NCI-H446 treated with DMSO at 0.1 percent for 48 hours (cell line): ENCODE measurements around the gene PTBP2.

Source experiments
- DNase-seq: peaks from one replicate; lab custom pipeline; 2025; lab: John Stamatoyannopoulos, UW

The PTBP2 gene

DNA sequence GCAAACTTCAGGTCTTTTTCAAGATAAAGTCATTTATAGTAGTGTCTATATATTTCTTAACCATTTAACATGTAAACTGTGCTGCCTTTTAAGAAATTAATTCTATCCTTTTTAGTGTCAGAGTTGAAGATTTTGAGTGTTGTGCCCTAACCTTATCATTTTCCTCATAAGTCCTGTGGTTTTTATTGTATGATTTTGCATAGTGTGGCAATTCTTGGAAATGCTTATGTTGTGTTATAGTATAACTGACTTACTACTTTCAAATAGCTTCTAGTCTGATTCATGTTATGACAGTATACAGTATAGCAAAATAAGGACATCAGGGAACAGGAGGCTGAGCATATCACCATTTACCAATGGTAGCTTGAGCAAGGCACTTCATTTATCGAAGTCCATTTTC, 99.1 kb downstream of the PTBP2 start:
- no peak for DNase-seq

DNA sequence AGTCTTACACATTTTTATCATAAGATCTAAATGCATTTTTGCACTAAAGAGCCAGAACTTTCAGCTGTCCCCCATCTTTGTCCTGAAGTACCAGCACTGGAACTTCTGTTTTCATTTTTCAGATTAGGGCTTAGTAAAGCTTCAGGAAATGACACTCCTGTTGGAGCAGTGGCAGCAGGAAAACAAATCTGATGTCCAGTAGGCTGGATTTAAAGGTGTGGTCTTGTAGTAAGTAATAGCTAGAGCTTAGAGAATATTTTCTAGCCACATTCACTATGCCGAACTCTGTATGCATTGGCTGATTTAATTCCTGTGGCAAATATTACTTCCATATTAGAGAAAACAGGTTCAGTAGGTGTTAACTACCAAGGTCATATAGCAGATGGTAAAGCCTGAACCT, 103.6 kb downstream of the PTBP2 start:
- DNase-seq, result no peak

DNA sequence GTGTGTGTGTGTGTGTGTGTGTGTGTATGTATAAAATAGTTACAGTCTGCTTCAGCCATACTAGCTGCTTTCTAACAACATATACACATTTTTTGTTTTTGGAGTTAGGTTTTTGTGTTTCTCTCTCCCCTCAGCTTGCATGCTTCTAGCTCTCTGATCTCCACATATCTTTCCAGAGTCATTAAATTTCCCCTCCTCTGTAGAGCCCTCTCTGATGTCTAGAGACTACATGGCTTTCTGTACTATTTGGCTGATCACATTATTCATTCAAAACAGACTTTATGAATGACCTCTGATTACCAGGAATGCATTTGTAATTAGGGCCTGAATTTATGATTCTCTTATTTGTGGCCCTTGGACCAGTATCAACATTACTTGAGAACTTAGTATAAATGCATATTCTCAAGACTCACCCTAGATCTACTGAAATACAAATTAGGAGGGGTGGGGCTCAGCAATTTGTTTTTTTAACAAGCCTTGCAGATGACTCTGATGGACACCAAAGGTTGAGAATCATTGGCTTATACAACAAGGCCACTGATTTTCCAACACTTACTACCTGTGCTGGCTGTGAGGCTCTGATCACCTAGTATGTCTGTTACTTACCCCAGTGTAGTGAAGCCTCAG, 104.5 kb downstream of the PTBP2 start:
- DNase-seq, result no peak

DNA sequence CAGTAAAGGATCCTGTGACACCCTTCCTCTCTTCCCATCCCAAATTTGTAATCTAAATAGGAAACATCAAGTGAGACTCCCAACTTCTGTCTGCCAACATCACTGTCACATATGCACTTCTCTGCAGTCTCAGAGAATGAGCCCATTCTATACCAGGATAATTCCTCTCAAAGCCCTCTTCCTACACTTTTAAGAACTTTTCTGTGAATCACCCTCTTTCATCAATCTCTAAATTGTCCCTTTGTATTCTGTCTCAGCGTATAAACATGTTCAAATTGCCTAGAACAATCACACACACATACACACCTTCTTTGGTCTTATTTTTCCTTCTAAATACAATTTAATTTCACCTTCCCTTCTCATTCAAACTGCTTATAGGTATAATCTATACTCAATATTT, 111.8 kb downstream of the PTBP2 start:
- DNase-seq, result no peak

DNA sequence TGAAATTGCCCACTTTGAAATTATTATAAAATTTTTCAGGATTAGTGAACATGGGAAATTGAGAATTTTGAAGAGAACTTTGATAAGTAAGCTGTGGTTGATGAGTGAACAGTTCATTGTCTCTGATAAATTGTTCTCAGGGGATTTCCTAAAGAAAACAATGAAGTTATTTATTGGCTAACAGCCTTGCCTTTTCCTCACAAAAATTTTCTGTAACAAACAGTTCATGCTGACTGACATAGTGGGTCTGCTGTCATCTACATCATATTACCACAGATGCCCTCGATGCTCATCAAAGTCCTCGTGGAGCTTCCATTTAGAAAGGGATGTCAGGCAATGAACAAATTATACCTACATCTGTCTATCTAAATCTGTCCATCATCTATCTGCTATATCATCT, 113.4 kb downstream of the PTBP2 start:
- no peak for DNase-seq

DNA sequence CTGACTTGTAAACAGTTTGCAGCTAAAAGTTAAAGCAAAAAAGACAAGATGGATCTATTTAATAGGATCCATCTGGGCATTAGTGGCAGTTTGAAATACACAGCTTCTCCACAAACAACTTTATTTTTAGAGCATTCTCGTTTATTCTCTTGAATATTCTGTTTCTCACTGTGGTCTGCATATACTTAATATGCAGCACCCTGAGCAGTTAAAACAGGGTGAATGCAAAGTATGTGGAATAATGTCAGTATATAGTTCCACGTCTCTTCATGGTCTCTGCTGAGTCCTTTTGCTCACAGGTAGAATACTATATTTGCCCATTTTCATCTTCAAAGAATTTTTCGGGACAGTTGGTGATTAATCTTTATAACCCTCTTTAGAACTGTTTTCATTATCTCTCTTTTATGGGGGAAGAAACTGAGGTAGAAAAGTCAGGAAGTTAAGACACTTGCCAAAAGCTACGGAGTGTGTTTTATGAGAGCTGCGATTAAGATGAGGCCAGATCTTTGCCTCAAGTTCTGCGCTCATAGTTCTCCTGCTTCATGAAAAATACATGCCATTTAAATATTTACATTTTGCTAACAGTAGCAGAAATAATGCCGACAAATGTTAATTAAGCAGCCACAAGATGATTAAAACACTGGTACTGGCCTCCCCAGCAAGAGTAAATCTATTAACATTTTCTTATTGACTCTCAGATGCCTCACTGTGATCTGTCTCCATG, 115.6 kb downstream of the PTBP2 start:
- DNase-seq, result no peak

DNA sequence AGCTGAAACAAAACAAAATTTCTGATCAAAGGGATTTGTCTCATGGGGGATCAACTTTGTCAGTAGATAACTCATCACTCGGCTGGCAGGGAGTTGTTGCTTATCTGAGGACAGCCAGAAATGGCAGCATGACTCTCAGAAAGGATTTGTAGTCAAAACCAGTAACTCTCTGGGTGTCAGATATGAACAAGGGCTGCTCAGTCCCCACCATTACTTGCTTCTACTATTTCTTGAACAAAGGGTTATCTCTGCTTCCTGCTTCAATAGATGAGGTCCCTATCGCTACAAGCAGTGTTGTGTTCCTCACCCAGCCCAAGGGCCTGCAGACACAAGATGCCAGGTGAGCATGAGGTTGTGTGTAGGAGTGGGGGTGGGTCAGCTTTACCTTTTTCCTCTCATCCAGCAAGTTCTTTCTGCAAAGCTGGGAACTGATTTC, 116.2 kb downstream of the PTBP2 start:
- DNase-seq, result no peak

DNA sequence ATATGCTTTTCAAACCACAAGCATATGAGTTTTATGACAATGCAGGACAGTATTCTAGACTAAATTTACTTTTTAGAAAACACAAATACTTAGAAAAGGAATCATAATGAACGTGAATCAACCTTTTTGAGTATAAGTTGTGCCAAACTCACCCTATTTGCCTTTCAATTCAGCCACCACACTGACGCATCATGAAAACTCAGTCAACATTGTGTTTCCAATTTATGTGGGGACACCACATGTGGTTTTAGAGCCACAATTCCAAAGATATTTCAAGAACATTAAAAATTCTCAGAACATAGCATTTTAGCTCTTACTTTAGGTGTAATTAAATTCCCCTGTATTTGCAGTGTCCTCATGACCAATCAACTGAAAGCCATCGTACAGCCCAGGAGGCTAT, 118.8 kb downstream of the PTBP2 start:
- no peak for DNase-seq

DNA sequence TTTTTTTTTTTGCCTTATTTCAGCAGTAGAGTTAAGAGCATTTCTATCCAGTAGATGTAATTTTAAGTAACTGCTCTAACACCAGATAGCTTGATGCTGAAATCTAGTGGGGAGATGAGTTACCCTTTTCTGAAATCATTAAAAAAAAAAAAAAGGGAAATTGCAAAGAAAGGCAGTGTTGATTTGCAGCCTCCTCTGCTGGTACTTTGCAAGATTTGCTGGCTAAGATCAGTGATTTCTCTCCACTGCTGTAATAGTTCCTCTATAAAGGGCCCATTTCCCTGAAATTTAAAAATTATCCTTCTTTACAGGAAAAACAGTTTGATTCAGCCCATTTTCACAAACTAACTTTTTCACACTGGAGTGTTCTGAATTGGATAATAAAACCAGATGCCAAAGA, 120.6 kb downstream of the PTBP2 start:
- no peak for DNase-seq

DNA sequence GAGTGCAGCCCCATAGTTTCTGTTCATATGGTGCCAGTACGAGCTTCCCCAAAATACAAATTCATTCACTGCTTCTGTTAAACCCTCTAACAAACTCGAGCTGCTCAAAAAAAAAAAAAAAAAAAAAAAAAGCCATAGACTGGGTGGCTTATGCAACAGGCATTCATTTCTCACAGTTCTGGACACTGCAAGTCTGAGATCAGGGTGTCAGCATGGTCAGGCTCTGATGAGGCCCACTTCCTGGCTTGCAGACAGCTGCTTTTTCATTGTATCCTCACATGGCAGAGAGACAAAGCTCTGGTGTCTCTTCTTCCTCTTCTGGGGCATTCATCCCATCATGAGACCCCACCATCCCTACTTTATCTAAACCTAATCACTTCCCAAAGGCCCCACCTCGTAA, 121.6 kb downstream of the PTBP2 start:
- no peak for DNase-seq

DNA sequence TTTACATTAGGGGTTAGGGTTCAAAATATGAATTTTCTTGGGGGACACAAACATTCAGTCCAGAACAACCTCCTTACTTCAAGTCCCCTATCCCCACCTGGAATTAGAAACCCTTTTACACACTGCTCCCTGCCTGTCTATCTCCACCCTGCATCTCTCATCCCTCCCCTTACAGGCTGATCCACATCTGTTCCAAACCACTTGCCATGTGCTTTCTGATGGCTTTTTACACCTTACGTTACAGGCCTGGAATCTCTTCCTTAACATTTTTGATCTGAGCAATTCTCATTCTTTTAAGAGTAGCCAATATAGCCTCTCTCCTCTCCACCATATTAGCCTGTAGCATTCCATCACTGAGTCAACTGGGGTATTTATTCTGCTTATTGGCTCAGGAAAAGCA, 122.0 kb downstream of the PTBP2 start:
- no peak for DNase-seq

DNA sequence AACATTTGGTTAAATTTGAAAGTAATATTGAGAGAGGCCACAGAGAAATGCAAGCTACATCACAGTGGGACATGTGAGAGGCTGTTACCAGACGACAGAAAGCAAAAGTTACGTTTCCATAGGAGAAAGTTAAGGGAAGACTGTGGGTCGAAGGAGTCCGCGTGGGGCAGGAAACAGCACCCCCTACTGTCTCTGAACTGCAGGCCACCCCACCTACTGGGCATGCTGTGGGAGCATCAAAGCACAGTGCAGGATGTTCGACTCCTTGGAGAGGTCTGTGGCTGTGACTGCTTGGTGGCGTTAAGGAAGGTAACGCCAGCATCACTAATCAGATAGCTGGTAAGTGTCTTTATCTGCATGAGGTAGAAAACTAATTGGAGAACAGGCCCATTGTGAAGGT, 123.9 kb downstream of the PTBP2 start:
- DNase-seq, result no peak

DNA sequence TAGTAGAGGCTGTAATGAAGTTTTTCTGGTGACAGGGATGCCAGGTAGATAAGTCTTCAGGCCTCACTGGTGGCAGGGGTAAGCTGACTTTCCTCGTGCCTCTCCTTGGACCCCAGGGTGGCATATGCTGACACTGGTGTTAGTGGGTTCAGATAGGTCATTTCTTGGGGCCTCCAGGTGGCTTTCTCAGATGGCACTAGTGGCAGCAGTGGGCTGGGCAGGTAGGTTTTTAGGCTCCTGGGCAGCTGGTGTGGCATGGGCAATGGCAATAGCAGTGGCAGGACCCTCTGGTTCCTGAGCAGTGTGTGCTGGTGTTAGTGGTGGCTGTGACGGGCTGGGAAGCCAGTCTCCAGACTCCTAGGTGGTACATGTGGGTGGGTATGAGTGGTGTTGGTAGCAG, 140.3 kb downstream of the PTBP2 start:
- no peak for DNase-seq

DNA sequence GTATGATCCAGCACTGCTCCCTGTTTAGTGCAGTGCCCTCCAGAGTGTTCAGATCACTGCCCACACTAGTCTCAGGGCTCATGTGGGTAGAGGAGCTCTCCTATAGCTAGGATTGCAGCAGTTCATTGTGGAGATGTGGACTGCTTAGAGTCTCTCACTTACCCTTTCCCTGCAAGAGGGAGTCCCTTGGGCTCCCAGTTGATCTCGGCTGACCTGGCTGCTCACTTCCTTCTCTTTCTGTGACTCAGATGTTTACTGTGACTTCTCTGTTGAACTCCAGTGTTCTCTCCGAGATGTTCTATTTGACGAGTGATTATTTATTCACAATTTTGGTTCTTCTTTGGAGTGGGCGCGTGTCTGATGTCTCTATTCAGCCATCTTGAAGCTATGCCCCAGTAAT, 141.9 kb downstream of the PTBP2 start:
- no peak for DNase-seq
